HG02759 (cell line): ENCODE measurements around the gene ATP12A.

Source experiments
- ATAC-seq: cut with Tn5 transposase; IDR thresholded peaks from one replicate; pipeline ENCODE4 v1.9.1; 2021; ENCODE audit warnings: mild to moderate bottlenecking, moderate library complexity; ENCODE audit not compliant: unreplicated experiment

The ATP12A gene

DNA sequence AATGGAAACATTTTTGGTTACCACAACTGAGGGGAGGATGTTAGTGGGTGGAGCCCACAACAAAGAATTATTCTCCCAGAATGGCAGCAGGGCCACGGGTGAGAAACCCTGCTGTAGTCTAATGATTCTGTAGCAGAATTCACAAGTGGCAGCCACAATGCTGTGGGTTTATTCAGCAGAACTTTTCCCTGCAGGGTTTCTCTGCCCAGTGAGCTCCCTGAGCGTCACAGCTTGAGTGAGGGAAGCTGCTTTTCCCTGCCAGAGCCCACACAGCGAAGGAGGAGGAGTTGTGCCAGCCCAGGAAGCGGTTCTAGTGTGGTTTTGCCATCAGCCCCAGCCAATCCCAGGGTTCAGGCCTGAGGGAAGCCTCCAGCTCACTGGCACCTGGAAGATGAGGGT lies 4.4 kb downstream of the ATP12A start:
- peak; percentile 45 for ATAC-seq

DNA sequence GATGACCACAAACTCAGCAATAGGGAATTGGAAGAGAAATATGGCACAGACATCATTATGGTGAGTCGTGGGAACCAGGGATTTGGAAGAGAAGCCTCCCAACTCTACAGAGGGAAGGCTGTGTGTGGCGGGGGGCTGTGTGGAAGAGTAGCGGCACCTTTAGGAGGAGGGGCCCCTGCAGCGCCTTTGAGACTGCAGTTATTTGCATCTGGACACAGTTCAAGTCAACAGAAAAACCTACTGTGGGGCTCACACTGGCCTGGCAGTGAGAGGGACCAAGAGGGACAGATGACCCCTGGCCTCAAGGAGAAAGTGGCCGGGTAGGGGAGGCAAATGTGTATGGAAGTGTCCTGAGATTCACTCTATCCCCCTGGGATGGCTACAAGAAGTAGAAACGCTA lies 5.1 kb downstream of the ATP12A start:
- no peak for ATAC-seq

DNA sequence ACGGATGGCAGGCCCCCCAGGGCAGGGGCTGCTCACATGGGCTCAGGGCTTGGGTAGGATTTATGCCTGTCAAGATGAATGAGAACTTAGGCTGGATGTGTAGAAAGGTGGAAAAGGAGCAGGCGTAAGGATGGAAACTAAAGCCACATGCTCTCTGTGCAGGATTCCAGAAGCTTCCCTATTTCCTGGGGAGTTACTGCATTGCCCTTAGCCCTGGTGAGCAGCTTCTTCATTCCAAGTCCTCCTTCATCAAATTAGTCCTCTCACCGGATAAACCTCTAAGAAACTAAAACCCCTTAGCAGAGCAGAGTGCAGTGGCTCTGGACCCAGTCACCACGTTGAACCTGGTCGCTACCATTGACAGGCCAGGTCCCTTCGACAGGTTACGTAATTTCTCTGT lies 7.4 kb downstream of the ATP12A start:
- no peak for ATAC-seq

DNA sequence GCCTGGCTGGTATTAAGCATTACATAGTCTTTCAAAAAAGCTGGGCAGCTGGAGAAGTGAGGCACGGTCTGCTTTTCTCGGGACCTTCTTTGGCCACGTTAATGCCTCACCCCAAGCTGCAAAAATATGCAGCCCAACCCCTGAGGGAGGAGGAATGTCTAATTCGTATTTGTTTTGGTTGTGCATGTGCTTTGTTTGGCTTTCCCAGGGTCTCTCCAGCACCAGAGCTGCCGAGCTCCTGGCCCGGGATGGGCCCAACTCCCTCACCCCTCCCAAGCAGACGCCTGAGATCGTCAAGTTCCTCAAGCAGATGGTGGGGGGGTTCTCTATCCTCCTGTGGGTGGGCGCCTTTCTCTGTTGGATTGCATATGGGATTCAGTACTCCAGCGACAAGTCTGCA lies 7.9 kb downstream of the ATP12A start:
- no peak for ATAC-seq

DNA sequence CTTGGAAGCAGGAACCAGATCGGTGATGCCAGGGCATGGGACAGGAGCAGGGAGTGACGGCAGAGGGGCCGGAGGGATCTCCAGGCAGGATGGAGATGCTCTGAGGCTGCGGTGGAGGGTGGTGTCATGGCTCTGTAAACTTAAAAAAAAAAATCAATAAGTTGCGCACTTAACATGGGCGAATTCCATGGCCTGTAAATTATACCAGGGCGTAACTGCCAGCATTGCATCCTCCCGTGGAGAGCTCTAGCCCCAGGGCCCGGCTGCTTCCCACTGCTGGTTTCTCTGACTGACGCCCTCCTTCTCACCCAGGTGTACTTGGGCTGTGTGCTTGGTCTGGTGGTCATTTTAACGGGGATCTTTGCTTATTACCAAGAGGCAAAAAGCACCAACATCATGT lies 8.7 kb downstream of the ATP12A start:
- no peak for ATAC-seq

DNA sequence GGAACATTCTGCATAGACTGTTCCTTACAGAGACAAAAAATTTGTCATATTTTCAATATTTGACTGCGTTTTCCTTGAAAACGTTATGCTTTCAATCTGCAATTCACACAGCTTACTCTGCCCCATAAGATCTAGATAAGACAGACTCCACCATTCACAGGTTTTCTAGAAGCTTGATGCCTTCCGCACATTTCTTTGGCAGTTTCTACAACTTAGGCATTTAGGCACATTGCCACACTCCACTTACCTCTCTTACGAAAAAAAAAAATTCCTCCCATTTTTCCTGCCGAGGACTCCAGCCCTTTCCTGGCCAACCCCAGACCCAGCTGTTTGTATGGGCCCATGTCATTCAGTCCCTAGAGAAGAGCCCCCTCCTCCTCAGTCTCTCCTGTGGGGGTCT lies 11.2 kb downstream of the ATP12A start:
- ATAC-seq, result no peak

DNA sequence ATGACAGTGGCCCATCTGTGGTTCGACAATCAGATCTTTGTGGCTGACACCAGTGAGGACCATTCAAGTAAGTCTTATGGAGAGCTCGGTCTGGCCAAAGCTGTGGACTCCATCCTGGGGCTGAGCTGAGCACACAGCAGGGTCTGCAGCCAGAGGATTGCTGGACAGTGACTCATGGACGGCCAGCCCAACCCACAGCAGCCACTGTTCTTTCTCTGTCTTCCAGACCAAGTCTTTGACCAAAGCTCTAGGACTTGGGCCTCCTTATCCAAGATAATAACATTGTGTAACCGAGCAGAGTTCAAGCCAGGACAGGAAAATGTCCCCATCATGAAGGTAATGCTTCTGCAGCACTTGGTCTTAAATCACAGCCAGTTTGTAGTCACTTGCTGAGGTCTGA lies 12.4 kb downstream of the ATP12A start:
- ATAC-seq, result no peak

DNA sequence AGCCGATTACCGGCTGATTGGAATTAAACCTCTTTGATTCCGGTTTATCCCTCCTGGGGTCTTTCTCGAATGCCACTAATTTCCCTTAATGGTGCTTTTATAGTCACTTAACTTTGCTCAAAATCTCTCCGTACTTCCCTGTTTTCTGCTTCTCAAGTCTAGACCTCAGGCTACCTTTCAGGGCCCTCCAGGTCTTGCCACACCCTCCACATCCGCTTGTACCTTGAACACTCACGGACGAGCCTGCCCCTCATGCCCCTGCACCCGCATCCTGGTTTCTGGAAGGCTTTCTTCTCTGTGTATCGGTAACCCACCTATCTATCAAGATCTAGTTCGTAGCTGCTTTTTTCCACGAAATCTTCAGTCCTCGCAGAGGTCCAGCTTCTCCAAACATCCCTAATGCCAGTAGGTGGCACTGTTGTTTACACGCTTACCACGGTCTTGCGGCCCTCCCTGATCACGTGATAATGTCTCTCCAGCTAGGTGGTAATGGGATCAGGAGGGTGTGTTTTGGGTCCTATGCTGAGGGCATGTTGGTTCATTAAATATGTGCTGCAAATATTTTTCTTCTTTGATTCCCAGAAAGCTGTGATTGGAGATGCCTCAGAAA lies 13.8 kb downstream of the ATP12A start:
- ATAC-seq, result peak; percentile 78

DNA sequence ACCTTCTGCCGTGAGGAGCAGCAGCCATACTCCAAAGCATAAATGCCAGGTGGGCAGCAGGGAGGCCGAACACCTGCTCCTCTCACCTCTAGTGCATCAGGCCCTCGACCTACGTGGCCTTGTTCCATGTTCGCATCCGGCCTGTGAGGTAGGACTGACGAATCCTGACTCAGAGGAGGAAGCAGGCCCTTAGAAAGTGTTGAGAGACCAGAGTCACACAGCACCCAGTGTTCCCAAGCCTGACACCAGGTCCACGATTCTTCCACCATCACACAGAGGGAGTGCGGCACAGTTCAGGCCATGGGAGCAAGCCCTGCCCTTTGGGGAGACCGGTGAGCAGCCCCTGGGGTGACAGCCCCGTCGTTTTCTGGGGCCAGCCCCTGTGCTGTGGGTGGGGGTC lies 14.7 kb downstream of the ATP12A start:
- no peak for ATAC-seq

DNA sequence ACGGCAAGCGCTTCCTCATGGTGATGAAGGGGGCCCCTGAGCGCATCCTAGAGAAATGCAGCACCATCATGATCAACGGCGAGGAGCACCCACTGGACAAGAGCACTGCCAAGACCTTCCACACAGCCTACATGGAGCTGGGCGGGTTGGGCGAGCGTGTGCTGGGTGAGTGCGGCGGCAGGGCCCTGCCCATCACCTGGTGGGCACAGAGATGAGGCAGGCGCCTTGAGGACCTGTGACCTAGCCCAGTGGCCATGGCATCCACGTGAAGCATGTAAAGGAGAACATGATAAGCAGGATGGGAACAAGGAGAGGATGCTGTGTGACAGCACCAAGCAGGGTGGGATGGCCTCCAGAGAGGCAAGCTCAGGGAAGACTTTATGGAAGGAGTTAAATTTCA lies 18.5 kb downstream of the ATP12A start:
- ATAC-seq, result no peak

DNA sequence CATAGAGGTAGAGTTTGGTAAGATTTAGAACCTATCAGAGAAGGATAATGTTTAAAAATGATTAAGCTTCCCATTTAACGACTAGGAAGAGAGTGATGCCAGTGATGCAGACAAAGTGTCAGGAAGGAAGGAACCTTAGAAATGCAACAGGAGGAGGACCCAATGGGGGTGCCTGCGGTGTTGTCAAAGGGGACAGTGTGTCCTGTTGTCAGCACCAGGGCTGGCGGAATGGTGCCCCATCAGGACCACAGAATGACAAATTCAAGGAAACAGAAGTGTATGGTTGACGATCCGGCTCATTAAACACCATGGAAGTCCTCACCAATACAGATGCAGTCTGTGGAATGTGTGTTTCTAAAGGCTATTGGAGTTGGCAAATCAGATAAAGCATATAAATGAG lies 19.3 kb downstream of the ATP12A start:
- no peak for ATAC-seq

DNA sequence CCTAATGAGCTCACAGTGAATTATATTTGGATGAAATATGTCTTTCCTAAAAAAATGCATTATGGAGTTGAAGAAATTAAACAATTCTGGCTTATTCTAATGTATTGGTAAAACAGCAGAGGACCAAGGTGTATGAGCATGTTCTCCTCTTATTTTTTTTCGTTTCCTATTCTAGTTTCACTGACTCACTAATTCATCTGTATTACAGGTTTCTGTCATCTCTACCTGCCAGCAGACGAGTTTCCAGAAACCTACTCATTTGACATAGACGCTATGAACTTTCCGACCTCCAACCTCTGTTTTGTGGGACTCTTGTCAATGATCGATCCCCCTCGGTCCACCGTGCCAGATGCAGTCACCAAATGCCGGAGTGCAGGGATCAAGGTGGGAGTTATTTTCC lies 20.3 kb downstream of the ATP12A start:
- ATAC-seq, result no peak

DNA sequence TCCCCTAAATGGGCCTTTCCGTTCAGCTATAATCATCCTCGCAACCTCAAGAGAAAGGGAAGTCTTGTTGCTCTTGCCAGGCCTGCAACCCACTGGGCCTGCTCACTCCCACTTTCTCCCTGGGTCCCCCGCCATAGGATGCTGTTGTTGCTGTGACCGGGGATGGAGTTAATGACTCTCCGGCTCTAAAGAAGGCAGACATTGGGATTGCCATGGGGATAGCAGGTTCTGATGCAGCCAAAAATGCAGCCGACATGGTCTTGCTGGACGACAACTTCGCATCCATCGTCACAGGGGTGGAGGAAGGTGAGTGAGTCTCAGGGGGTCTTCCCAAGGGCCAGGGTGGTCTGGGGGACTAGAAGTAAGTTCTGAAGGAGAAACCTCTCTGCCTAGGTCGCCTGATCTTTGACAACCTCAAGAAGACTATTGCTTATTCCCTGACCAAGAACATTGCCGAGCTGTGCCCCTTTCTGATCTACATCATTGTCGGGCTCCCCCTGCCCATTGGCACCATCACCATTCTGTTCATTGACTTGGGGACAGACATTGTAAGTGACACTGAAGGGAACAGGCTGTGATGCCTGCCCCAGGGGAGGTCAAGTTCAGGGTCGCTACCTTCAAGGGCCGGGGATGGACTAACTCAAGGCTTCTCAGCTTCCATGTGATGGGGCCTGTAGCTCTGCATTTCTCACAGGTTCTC lies 26.8 kb downstream of the ATP12A start:
- ATAC-seq, result no peak

DNA sequence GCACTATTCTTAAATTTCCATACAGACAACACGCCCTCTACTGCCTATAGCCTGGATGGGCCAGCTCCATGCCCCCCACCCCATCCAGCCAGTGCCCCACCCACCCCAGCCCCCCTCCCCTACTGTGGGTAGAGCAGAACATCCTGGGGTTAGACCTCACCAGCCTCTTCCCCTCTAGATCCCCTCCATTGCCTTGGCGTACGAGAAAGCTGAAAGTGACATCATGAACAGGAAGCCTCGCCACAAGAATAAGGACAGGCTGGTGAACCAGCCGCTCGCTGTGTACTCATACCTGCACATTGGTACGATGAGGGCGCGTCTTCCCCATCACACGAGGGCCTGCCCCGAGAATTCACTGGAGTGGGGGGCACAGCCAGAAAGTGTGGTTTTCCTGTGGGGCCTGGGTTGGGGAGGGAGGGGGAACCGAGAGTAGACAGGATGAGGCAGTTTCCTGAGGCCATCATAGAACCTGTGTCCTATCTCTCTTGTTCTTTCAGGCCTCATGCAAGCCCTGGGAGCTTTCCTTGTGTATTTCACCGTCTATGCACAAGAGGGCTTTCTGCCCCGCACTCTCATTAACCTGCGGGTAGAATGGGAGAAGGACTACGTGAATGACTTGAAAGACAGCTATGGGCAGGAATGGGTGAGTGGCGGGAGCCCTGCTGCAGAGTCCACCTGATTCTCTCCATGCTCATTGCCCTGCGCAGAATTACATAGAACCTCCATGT lies 29.1 kb downstream of the ATP12A start:
- peak; percentile 81 for ATAC-seq

DNA sequence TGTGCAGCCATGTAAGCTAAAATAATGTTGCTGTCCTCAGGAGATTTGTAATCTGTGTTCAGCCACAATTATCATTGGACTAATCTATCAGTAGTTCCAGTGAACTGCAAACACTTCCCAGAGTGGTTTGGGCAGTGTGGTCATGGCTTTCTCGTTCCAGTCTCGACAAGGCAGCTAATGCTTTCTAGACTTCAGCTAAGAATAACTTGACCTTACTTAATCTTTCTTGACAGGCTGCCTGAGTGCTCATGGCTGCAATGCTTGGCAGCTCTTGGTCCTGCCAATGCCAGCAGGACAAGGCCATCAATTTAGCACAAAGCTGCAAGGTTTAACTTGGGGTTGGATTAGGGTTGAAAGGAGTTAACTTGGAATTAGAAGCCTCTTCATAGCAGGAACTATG lies 32.8 kb downstream of the ATP12A start:
- ATAC-seq, result no peak

DNA sequence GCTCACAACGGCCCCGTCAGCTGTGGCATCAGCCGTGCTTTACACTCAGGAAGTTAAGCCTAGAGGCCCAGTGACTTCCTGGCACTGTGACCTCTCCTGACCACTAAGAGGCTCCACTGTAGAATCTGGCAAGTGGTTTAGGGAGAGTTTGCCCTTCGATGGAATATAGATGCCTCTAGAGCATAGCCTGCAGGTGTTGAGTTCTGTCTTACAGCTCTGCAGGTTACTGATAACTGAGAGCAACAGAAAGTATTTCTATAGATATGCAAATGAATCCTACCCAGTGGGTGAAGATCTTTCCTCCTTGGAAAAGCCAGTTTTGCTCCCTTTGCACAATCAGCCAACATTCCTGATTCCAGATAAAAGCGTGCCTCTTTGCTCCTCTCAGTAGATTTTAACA lies 35.8 kb downstream of the ATP12A start:
- no peak for ATAC-seq

DNA sequence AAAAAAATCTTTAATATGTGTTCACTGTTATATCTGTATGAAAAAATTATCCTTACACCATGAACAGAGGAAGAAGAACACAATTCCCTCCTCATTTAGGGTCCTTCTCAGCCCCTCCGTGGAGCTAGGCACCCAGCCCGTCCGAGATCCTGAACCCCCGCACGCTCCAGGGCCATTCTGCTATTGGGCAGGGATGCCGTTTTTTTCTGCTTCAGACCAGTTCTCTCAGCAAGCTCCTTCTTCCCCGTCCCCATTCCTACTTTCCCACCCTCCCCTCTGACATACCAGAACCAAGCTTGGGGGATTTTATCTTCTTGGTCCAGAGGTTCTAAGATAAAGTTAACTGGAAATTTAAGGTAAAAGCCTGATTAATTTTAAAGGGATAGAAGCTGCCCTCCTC lies 36.2 kb downstream of the ATP12A start:
- no peak for ATAC-seq

DNA sequence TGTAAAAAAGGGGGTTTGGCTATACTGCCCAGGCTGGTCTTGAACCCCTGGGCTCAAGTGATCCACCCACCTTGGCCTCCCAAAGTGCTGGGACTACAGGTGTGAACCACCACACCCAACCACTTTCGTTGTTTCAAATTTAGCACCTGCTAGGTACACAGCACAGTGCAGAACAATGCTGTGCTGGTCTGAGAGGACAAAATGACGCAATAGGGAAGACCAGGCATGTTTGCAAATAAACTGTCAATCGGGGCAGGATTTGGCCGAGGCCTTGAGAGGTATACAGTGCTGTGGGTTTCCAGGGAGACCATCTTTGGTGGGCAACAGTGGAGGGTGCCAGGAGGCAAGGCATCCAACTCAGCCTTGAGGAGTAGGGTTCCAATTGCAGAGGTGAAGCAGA lies 37.0 kb downstream of the ATP12A start:
- ATAC-seq, result no peak

DNA sequence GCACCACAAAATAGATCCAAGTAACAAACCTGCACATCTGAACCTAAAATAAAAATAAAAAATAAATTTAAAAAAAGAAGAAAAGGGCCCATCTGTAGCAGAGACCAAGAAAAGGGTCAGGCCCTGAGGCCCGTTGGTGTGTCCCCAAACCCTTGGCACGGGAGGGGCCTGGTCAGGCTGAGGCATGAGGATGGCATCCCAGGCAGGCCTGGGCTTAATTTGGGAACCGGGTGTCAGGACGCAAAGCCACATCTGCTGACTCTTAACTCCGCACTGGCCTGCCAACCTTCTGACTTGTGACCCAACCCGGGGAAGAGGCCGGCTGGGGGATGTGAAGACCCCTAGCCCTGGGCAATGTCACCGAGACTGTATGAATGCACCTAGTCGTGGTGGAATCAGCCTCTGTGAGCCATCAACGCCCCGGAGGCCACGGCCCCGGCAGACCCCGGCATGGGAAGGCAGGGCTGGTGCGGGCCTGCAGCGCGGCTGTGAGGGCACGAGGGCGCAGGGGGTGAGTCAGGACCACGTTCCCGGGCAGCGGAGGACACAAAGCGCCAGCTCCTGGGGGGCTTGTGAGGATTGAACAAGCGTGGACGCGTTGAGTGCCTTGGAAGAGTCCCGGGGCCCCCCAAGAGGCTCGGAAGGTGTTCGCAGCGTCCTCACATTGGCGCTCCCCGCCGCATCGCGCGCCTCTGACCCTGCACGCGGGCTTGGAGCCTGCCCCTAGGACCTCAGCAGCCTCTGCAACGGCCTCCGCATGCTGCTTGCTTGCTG lies 38.2 kb downstream of the ATP12A start:
- no peak for ATAC-seq

DNA sequence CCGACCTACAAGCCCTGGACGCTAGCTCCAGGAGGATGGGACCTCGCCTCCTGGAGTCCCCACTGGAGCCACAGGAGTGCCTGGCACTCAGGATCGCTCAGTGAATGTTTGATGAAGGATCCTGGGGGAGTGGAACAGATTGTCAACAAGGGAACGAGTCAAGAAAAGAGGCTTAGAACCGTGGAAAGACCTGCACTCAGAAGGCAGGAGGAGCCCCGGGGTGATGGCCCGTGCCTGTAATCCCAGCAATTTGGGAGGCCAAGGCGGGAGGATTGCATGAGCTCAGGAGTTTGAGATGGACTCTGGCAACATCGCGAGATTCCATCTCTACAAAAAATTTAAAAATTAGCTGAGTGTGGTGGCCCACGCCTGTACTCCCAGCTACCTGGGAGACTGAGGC lies 38.9 kb downstream of the ATP12A start:
- no peak for ATAC-seq

DNA sequence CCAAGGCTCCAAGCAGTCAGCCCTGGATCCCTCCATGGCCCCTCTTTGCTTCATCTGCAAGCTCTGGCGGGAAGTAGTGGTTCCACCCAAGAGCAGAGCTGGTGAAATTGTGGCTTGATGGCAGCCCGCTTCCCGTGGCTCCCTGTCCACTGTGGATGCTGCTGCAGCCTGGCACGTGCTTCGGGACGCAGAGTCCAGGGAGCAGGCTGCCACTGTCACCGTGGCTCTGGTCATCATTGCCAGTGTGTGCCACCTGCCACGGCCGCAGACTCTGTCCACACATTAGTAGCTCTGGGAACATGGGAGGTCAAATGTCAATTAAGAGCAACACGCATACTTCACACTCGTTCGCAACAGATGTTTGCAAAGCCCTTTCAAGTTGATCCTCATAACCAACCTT lies 43.0 kb downstream of the ATP12A start:
- ATAC-seq, result no peak

DNA sequence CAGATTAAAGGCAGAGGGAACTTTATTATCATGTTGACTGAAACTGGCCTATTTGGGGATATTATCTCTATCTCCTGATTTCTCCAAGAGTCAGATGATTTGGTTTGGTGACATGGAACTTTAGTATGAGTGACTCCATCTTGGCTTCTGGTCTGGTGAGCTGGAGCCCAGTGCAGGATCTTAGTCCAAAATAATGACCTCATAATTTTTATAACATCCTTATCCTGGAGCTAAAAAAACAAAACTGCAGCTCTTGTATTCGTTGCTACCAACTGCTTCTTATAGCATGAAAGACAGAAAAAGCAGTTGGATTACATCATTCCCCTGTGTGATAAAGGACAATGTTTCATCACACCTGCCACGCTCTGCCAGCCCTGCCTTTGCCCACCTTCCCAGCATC lies 44.5 kb downstream of the ATP12A start:
- ATAC-seq, result no peak
